HG02610 (cell line): ENCODE data around the gene ZNF581.

Experiments
- ATAC-seq: cut with Tn5 transposase; IDR thresholded peaks from one replicate; pipeline ENCODE4 v1.9.1; 2021; ENCODE audit warnings: mild to moderate bottlenecking, moderate library complexity; ENCODE audit not compliant: unreplicated experiment

ZNF581 gene

DNA sequence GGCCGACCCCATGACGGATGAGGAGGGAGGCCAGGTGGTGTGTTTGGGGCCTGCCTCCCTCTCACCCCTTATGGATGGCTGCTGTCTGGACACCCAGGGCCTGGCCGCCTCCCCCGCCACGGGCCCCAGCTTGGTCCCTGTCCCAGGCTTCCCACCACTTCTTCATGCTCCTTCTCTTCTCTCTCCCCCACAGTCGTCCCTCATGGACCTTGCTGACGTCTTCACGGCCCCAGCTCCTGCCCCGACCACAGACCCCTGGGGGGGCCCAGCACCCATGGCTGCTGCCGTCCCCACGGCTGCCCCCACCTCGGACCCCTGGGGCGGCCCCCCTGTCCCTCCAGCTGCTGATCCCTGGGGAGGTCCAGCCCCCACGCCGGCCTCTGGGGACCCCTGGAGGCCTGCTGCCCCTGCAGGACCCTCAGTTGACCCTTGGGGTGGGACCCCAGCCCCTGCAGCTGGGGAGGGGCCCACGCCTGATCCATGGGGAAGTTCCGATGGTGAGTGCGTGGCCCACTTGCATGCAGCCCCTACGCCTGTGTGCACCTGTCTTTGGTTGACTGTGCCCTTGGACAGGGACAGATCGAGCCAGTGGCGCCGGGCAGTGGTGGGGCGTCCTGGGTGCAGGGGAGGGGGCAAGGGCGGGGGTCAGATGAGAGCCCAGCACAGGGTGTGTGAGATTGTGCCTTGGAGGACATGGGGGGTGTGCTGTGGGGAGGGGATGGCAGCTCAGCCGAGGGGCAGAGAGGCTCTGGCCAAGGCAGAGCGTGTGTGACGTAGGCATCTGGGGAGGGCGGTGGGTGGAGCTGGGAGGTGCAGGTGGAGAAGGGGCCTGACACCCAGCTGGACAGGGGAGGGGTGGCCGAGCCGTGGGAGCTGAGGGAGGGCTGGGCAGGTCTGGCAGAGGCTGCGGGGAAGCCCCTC is 48.4 kb downstream of the ZNF581 start:
- no peak for ATAC-seq

DNA sequence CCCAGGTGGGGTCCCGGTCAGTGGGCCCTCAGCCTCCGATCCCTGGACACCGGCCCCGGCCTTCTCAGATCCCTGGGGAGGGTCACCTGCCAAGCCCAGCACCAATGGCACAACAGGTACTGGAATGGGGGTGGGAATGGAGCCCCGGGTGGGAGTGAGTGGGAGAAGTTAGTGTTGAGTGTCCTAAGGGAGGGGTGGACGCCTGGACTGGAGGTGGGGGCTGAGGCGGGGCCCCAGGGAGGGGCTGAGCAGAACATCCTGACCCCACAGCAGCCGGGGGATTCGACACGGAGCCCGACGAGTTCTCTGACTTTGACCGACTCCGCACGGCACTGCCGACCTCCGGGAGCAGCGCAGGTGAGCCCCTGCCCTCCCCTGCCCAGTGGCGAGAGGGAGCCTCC is 49.2 kb downstream of the ZNF581 start:
- no peak for ATAC-seq

GRCh38 chr19:55693336-55693974 is 50.0 kb downstream of the ZNF581 start:
- ATAC-seq = no peak

DNA sequence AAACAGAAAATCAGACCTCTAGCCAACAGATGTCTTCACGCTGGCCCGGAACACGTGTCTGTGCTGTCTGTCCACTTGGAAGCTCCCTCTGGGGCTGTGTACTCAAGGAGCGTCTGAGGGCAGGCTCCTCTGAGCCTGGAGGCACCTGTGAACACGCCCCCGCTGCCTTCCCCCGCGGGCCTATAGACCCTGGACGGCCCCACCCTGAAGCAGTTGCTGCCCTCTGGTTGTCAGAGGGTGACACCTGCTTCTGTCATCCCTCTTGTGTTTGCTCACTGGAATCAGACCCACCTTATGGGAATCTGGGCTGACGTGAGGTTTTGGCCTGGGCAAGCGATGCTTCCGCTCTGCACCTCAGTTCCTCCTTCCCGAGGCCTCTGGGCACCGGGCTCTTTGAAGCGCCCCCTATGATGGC is 50.8 kb downstream of the ZNF581 start:
- no peak for ATAC-seq

DNA sequence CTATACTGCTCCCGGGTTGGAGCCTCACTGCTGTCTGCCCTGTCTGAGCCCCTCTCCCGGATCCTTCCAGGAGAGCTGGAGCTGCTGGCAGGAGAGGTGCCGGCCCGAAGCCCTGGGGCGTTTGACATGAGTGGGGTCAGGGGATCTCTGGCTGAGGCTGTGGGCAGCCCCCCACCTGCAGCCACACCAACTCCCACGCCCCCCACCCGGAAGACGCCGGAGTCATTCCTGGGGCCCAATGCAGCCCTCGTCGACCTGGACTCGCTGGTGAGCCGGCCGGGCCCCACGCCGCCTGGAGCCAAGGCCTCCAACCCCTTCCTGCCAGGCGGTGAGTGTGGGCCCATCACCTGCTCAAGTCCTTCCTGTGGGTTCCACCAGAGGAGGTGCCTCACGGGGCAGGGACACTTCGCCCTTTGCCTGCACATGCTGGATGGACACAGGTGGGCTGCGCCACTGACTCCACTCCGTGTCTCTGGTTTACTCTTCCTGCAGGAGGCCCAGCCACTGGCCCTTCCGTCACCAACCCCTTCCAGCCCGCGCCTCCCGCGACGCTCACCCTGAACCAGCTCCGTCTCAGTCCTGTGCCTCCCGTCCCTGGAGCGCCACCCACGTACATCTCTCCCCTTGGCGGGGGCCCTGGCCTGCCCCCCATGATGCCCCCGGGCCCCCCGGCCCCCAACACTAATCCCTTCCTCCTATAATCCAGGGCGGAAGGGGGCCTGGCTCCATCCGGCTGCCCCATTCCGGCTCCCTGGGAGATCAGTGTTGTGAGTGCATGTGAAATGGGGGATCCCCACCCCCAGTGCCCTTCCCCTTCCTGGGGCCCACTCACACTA is 51.4 kb downstream of the ZNF581 start:
- ATAC-seq = no peak
